Measurements from ENCODE around the gene C1orf141. TPM values are rescaled to one million over a fixed set of nuclear protein-coding genes. Genes with fewer than 3 reads are reported as not detected.

C1orf141 gene
- total and polyA plus RNA-seq, 2 of the 8 experiments (the other 6 are each of a cell fraction or from before 2014, with no cell fraction given), result not detected

GRCh38 chr1:67138813-67139499 is 4.2 kb upstream of the C1orf141 start (continued):
- TF ChIP-seq CHD7 (IDR thresholded peaks at IDR 0.05; ENCODE audit: insufficient replicate concordance, low read length), result no peak
- no peak for TF ChIP-seq GTF2F1 (IDR thresholded peaks at IDR 0.05; ENCODE audit: borderline replicate concordance, low read depth, low read length)
- no peak for TF ChIP-seq HDAC2 (IDR thresholded peaks at IDR 0.05; ENCODE audit: borderline replicate concordance in 1 of 2, low read depth in 2 of 2, low read length in 2 of 2)
- TF ChIP-seq ATF2 (IDR thresholded peaks at IDR 0.05; ENCODE audit: low read length), result no peak
- no peak for TF ChIP-seq SP2 (IDR thresholded peaks at IDR 0.05; ENCODE audit: low read length)
- no peak for TF ChIP-seq EGR1 (IDR thresholded peaks at IDR 0.05; ENCODE audit: borderline replicate concordance, low read depth, low read length)
- TF ChIP-seq POLR2AphosphoS5 (IDR thresholded peaks at IDR 0.05; ENCODE audit: low read depth, low read length), result no peak
- no peak for TF ChIP-seq SIX5 (IDR thresholded peaks at IDR 0.05; ENCODE audit: low read depth, low read length)
- TF ChIP-seq JUND (IDR thresholded peaks at IDR 0.05; ENCODE audit: low read length), result no peak

All from H1 (cell line).